Ovary (tissue), 3 donors: Measurements from ENCODE around the gene UHMK1.

Experiments
- EP300 ChIP-seq: sonication (generic); formaldehyde crosslinking; IDR thresholded peaks from one replicate; pipeline ENCODE4 v1.6.1; 2017; ENCODE audit warnings: antibody characterized with exemption
- POLR2A ChIP-seq: fragments of 450-650 bp; IDR thresholded peaks from one replicate; pipeline ENCODE4 v1.6.1; 2017; ENCODE audit warnings: antibody characterized with exemption, mild to moderate bottlenecking, moderate library complexity
- TF ChIP-seq, protein P1 (sequence below), 3 donors: fragments of 450-650 bp in 2 of 3; fragments of 200-600 bp in 1 of 3; IDR thresholded peaks; one replicate each; pipeline versions ENCODE4 v1.5.1 to v1.8.0; 2016 to 2022; ENCODE audit warnings: antibody characterized with exemption in 3 of 3, mild to moderate bottlenecking in 1 of 3
- donor health status: DM: no; HTN: no; CAD: no.

DNA sequence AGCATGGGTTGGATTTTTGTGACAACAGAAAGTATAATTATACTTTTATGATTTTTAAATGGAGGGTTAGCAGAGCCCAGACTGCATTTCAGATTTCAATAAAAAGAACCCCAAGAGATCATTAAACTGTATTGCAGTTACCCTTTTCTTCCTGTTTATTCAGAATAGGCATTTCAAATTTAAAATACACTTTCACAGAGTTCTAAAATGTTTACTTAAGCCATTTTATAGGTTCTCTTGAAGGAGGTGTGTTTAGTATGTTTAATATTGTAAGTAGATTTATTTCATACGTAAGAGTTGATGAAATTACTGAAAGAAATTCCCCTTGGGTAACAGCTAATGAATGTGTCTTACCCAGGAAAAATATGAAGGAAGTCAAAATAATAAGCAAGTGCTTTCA, 81.3 kb downstream of the UHMK1 start:
- TF ChIP-seq, protein P1, sequence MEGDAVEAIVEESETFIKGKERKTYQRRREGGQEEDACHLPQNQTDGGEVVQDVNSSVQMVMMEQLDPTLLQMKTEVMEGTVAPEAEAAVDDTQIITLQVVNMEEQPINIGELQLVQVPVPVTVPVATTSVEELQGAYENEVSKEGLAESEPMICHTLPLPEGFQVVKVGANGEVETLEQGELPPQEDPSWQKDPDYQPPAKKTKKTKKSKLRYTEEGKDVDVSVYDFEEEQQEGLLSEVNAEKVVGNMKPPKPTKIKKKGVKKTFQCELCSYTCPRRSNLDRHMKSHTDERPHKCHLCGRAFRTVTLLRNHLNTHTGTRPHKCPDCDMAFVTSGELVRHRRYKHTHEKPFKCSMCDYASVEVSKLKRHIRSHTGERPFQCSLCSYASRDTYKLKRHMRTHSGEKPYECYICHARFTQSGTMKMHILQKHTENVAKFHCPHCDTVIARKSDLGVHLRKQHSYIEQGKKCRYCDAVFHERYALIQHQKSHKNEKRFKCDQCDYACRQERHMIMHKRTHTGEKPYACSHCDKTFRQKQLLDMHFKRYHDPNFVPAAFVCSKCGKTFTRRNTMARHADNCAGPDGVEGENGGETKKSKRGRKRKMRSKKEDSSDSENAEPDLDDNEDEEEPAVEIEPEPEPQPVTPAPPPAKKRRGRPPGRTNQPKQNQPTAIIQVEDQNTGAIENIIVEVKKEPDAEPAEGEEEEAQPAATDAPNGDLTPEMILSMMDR (IDR thresholded peaks at IDR 0.05), result no peak
- TF ChIP-seq POLR2A (no peak), EP300 (no peak)
